CD4-positive, alpha-beta T cell treated with Interleukin-6 for 4 hours (primary cell): ENCODE data around the gene CEP68.
"Not testable (repeated sequence)": the region's sequence is repeated elsewhere in the genome, so short reads cannot be mapped to it uniquely, and the experiment has no call there.

Experiments used
- DNase-seq: peaks from one replicate; pipeline ENCODE4 v3.0.0-alpha.2; 2020; ENCODE audit warnings: mixed read lengths

Gene CEP68

GRCh38 chr2:65056215-65057053 lies at the start of gene CEP68:
Gene CEP68 (plus strand): TSS chr2:65056416. CDS start chr2:65069445, 13,029 bp downstream.
- peak; percentile 97 for DNase-seq

GRCh38 chr2:65013776-65014175 lies 42.4 kb upstream of the CEP68 start:
- no peak for DNase-seq

GRCh38 chr2:65015731-65016130 lies 40.5 kb upstream of the CEP68 start:
- DNase-seq, result no peak

GRCh38 chr2:65016789-65017188 lies 39.4 kb upstream of the CEP68 start:
- no peak for DNase-seq

- DNase-seq, result peak; percentile 7
Measured at GRCh38 chr2:65017335-65017734, 38.9 kb upstream of the CEP68 start.

- no peak for DNase-seq
Measured at GRCh38 chr2:65018141-65018582, 38.1 kb upstream of the CEP68 start.

- no peak for DNase-seq
Measured at GRCh38 chr2:65019010-65019409, 37.2 kb upstream of the CEP68 start.

GRCh38 chr2:65019675-65020195 lies 36.5 kb upstream of the CEP68 start:
- no peak for DNase-seq

GRCh38 chr2:65020251-65020650 lies 36.0 kb upstream of the CEP68 start:
- DNase-seq, result not testable (repeated sequence)

- no peak for DNase-seq
Measured at GRCh38 chr2:65020943-65021528, 35.2 kb upstream of the CEP68 start.

GRCh38 chr2:65021709-65022108 lies 34.5 kb upstream of the CEP68 start:
- DNase-seq, result no peak

GRCh38 chr2:65022189-65022588 lies 34.0 kb upstream of the CEP68 start:
- DNase-seq, result no peak

- no peak for DNase-seq
Measured at GRCh38 chr2:65023742-65024141, 32.5 kb upstream of the CEP68 start.

- no peak for DNase-seq
Measured at GRCh38 chr2:65024149-65024829, 31.9 kb upstream of the CEP68 start.

- DNase-seq, result no peak
Measured at GRCh38 chr2:65025453-65026123, 30.6 kb upstream of the CEP68 start.

GRCh38 chr2:65026154-65026553 lies 30.1 kb upstream of the CEP68 start:
- DNase-seq, result no peak

GRCh38 chr2:65026704-65027464 lies 29.3 kb upstream of the CEP68 start:
- no peak for DNase-seq

GRCh38 chr2:65027616-65028244 lies 28.5 kb upstream of the CEP68 start:
- DNase-seq, result no peak

GRCh38 chr2:65030476-65031332 lies 25.5 kb upstream of the CEP68 start:
- no peak for DNase-seq

- DNase-seq, result peak; percentile 46
Measured at GRCh38 chr2:65031341-65032018, 24.7 kb upstream of the CEP68 start.
